K562 (cell line): ENCODE results near the gene ANKRD16. TPM values are rescaled to one million over a fixed set of nuclear protein-coding genes. Genes with fewer than 3 reads are reported as not detected.

Experiments used
- ATAC-seq: fragments of 200-7000 bp; cut with Tn5 transposase; 3 replicates; pipeline ENCODE4 v1.9.1; 2020; ENCODE audit warnings: moderate library complexity
- BruUV-seq: library from RNA; stranded (reverse); fragments of 400-500 nt; replicated peaks from 2 replicates; lab custom pipeline; 2021; lab: Mats Ljungman, UMichigan
- CTCF ChIA-PET: fragments of 300-600 bp; formaldehyde crosslinking; extraction: SDS; loops from one replicate; lab custom pipeline; 2021; ENCODE audit warnings: low intra/inter-chr PET ratio; lab: Yijun Ruan, JAX
- POLR2A ChIA-PET: fragments of 300-600, 350-650 bp; sonication (Branson Sonifier 250); formaldehyde crosslinking; extraction: SDS; loops from one replicate; lab custom pipeline; 2021; ENCODE audit warnings: antibody characterized with exemption, inconsistent platforms; lab: Yijun Ruan, JAX
- DNase-seq, 4 experiments: peaks; one replicate each; pipeline versions ENCODE4 v3.0.0 to v3.0.0-alpha.2; 2011 to 2018; ENCODE audit warnings: low spot score in 3 of 4, mixed read lengths in 3 of 4; ENCODE audit errors: extremely low read depth in 1 of 4
- FAIRE-seq: peaks from 2 replicates; lab custom pipeline; 2011; peaks lifted over from hg19 to GRCh38; lab: Jason Lieb, UNC
- H2AFZ ChIP-seq: 2 replicates; pipeline ENCODE4 v1.6.0; 2011; ENCODE audit warnings: low read depth, low read length, control low read depth, inconsistent platforms
- H3K27ac ChIP-seq: fragments of 200-600 bp; 3 replicates; pipeline ENCODE4 v1.8.0; 2011; ENCODE audit warnings: low read depth, mild to moderate bottlenecking, control low read depth, inconsistent platforms, low read length, moderate library complexity, mixed read lengths; ENCODE audit errors: extremely low read depth
- H3K27me3 ChIP-seq, 2 experiments: fragments of 300-600 bp in 1 of 2; 2 replicates in 1 of 2; 3 replicates in 1 of 2; pipeline versions ENCODE4 v1.6.0 to v1.8.0; 2011; ENCODE audit warnings: inconsistent platforms in 2 of 2, low read length in 2 of 2, mild to moderate bottlenecking in 1 of 2, mixed read lengths in 1 of 2, moderate library complexity in 1 of 2; ENCODE audit not compliant: control insufficient read depth in 2 of 2, insufficient read depth in 2 of 2
- H3K36me3 ChIP-seq: fragments of 300-600 bp; 3 replicates; pipeline ENCODE4 v1.8.0; 2011; ENCODE audit warnings: mild to moderate bottlenecking, low read length, inconsistent platforms; ENCODE audit not compliant: control insufficient read depth, insufficient read depth
- H3K4me1 ChIP-seq, 2 experiments: fragments of 200-600 bp in 1 of 2; replicated peaks in 1 of 2; 2 replicates in 1 of 2; 3 replicates in 1 of 2; pipeline versions ENCODE4 v1.5.1 to v1.8.0; 2011; ENCODE audit warnings: inconsistent platforms in 2 of 2, low read length in 2 of 2, mild to moderate bottlenecking in 1 of 2, mixed read lengths in 1 of 2, moderate library complexity in 1 of 2; ENCODE audit not compliant: control insufficient read depth in 2 of 2, insufficient read depth in 2 of 2
- H3K4me2 ChIP-seq: 2 replicates; pipeline ENCODE4 v1.6.1; 2011; ENCODE audit warnings: low read length, control low read depth, inconsistent platforms, mixed read lengths; ENCODE audit not compliant: insufficient read depth
- H3K4me3 ChIP-seq: fragments of 200-600 bp; sonication (generic), shearing (Covaris generic); 2 replicates; pipeline ENCODE4 v1.5.1; 2016; ENCODE audit warnings: control low read depth, inconsistent platforms
- H3K79me2 ChIP-seq: fragments of 200-600 bp; 3 replicates; pipeline ENCODE4 v1.8.0; 2011; ENCODE audit warnings: low read length, inconsistent platforms; ENCODE audit not compliant: control insufficient read depth, insufficient read depth
- H3K9ac ChIP-seq, 2 experiments: 2 replicates each; pipeline versions ENCODE4 v1.6.0 to v1.6.1; 2011; ENCODE audit warnings: low read depth in 2 of 2, low read length in 2 of 2, control low read depth in 1 of 2, inconsistent platforms in 1 of 2, mild to moderate bottlenecking in 1 of 2, mixed read lengths in 1 of 2; ENCODE audit not compliant: insufficient read depth in 1 of 2
- H3K9me1 ChIP-seq: one replicate; pipeline ENCODE4 v1.6.0; 2011; ENCODE audit warnings: inconsistent platforms, mild to moderate bottlenecking, low read length, moderate library complexity; ENCODE audit not compliant: control insufficient read depth, insufficient read depth
- H3K9me3 ChIP-seq: replicated peaks from 2 replicates; pipeline ENCODE4 v1.5.1; 2011; ENCODE audit warnings: low read depth, low read length, inconsistent platforms; ENCODE audit not compliant: control insufficient read depth, insufficient read depth
- H4K20me1 ChIP-seq: replicated peaks from 2 replicates; pipeline ENCODE4 v1.6.1; 2011; ENCODE audit warnings: low read length, inconsistent platforms, mixed read lengths; ENCODE audit not compliant: control insufficient read depth, insufficient read depth
- CHD2 ChIP-seq: IDR thresholded peaks from 2 replicates; pipeline ENCODE4 v1.6.1; 2011; ENCODE audit warnings: low read depth, low read length
- EP400 ChIP-seq: fragments of 450-650 bp; IDR thresholded peaks from 2 replicates; pipeline ENCODE4 v1.6.1; 2017; ENCODE audit warnings: antibody characterized with exemption, mild to moderate bottlenecking, moderate library complexity
- FOS ChIP-seq: IDR thresholded peaks from 3 replicates; pipeline ENCODE4 v1.6.1; 2011; ENCODE audit not compliant: insufficient read length; ENCODE audit errors: extremely low read depth
- HNRNPK ChIP-seq: fragments of 200-400 bp; formaldehyde crosslinking; IDR thresholded peaks from one replicate; pipeline ENCODE4 v1.6.1; 2018; ENCODE audit warnings: mild to moderate bottlenecking, low read depth, low read length; ENCODE audit not compliant: poor library complexity, severe bottlenecking
- SMAD2 ChIP-seq: fragments of 150-350 bp; IDR thresholded peaks from 2 replicates; pipeline ENCODE4 v1.6.1; 2014; ENCODE audit warnings: low read depth, mild to moderate bottlenecking, low read length
- TCF7L2 ChIP-seq: fragments of 150-350 bp; IDR thresholded peaks from 2 replicates; pipeline ENCODE4 v1.6.1; 2016; ENCODE audit warnings: low read depth, mild to moderate bottlenecking, low read length, moderate library complexity
- ZBED1 ChIP-seq: IDR thresholded peaks from 2 replicates; pipeline ENCODE4 v1.6.1; 2014
- ZNF316 ChIP-seq: fragments of 450-650 bp; IDR thresholded peaks from 2 replicates; pipeline ENCODE4 v1.6.1; 2016
- WGBS: fragments of 100-300 bp; shearing (Covaris generic); methylation state at CpG from one replicate; pipeline ENCODE4 v1.1.6; 2016; ENCODE audit warnings: low coverage, mixed read lengths; ENCODE audit not compliant: insufficient coverage; ENCODE audit errors: missing lambda C conversion rate; 5-methylcytosine and 5-hydroxymethylcytosine counted together
- in situ Hi-C: fragments of 300-500 bp; cut with MboI; formaldehyde crosslinking; loops from 4 replicates; pipeline ENCODE4 v1.15.0; 2018; ENCODE audit warnings: inconsistent platforms, mixed read lengths
- intact Hi-C: fragments of 100-400 bp; cut with micrococcal nuclease; formaldehyde crosslinking; loops from 2 replicates; pipeline ENCODE4 v1.14.2; 2022
- polyA plus RNA-seq, 8 experiments: library from polyadenylated mRNA; depleted of rRNA in 4 of 8; stranded (reverse) in 5 of 8; unstranded in 3 of 8; fragments of >200 nt; fragmentation: Nextera tagmentation in 2 of 8; fragmentation: Illumina TruSeq in 1 of 8; extraction: Ambion mirVana in 2 of 8; extraction: Trizol in 1 of 8; gene quantifications; 2 replicates each; pipeline versions ENCODE4 v1.2.1 to v1.2.3, GENCODE V29; 2011 to 2014; ENCODE audit warnings: inconsistent platforms in 1 of 8, missing spikeins in 1 of 8
- total RNA-seq, 7 experiments: library from RNA; depleted of rRNA in 6 of 7; stranded (reverse); fragments of >200 nt in 6 of 7; fragmentation: Illumina TruSeq in 2 of 7; extraction: Trizol in 2 of 7; gene quantifications; 2 replicates each; pipeline versions ENCODE4 v1.2.1 to v1.2.3, GENCODE V29; 2011 to 2021; ENCODE audit warnings: low replicate concordance in 1 of 7
- TF ChIP-seq, protein P1 (sequence below): sonication (generic); formaldehyde crosslinking; IDR thresholded peaks from 2 replicates; pipeline ENCODE4 v1.8.1; 2023; ENCODE audit warnings: missing genetic modification reagents, mild to moderate bottlenecking, borderline replicate concordance

Gene ANKRD16
- total and polyA plus RNA-seq, 9 of the 15 experiments (the other 6 are each of a cell fraction or from before 2014, with no cell fraction given): 1.5 to 16.0 (median 9.5) TPM

DNA sequence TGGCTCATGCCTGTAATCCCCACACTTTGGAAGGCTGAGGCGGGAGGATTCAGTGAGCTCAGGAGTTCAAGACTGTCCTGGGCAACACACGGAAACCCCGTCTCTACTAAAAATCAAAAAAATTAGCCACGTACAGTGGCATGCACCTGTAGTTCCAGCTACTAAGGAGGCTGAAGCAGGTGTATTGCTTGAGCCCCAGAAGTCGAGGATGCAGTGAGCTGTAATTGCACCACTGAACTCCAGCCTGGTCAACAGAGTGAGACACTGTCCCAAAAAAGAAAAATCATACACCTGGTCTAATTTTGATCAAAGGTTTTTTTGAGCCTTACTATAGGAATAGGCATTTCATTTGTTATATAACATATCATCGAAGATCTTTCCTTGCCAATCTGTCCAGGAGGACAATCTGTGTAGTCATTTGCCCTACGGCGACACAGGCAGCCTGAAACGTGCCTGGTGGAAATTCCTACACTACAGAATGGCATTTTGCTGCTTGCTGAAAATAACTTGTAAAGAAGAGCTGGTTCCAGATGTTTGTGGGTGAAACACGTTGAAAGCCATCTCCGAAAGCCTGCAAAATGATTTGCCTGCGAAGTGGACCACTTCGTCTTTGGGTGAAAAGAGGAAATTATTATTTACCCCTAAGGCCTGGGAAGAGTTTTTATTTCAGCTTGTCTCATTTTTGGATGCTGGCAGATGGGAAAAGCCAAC, 45.2 kb downstream of the ANKRD16 start (continued):
- TF ChIP-seq, protein P1, sequence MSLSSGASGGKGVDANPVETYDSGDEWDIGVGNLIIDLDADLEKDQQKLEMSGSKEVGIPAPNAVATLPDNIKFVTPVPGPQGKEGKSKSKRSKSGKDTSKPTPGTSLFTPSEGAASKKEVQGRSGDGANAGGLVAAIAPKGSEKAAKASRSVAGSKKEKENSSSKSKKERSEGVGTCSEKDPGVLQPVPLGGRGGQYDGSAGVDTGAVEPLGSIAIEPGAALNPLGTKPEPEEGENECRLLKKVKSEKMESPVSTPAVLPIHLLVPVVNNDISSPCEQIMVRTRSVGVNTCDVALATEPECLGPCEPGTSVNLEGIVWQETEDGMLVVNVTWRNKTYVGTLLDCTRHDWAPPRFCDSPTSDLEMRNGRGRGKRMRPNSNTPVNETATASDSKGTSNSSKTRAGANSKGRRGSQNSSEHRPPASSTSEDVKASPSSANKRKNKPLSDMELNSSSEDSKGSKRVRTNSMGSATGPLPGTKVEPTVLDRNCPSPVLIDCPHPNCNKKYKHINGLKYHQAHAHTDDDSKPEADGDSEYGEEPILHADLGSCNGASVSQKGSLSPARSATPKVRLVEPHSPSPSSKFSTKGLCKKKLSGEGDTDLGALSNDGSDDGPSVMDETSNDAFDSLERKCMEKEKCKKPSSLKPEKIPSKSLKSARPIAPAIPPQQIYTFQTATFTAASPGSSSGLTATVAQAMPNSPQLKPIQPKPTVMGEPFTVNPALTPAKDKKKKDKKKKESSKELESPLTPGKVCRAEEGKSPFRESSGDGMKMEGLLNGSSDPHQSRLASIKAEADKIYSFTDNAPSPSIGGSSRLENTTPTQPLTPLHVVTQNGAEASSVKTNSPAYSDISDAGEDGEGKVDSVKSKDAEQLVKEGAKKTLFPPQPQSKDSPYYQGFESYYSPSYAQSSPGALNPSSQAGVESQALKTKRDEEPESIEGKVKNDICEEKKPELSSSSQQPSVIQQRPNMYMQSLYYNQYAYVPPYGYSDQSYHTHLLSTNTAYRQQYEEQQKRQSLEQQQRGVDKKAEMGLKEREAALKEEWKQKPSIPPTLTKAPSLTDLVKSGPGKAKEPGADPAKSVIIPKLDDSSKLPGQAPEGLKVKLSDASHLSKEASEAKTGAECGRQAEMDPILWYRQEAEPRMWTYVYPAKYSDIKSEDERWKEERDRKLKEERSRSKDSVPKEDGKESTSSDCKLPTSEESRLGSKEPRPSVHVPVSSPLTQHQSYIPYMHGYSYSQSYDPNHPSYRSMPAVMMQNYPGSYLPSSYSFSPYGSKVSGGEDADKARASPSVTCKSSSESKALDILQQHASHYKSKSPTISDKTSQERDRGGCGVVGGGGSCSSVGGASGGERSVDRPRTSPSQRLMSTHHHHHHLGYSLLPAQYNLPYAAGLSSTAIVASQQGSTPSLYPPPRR (CRISPR knock-in tag): no peak
- TF ChIP-seq ZNF316: no peak

DNA sequence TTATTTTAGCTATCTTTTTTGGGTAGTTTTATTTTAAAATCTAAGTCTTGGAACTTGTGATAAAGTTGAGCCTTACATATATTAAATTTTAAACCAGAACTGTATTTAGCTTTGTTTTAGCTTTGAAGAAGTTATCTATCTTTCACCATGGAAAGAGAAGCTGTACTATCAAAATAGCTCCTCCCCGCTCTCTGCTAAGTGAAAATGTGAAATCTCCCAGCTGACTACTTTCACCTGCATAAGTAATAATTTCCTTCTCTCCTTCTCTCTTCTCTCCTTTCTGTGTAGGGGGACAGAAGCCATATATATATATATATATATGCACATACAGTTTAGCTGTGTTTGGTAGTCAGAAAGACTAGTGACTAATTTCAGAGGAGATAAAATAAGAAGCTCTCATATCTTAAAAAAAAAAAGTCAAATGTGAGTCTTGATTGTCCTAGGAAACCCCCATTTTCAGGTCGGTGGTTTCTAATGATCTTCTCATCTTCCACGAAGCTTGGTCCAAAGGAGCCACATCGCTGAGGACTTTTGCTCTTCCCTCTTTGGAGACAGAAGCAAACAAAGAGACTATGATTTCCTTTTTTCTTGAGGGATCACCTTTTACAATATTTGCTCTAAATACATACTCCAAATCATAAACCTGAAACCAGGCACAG, 45.9 kb downstream of the ANKRD16 start:
- intact Hi-C loops: no loop called here
- H3K27ac ChIP-seq: no peak overlapping the region
- ATAC-seq: no peak

More for the DNA sequence above, 45.9 kb downstream of the ANKRD16 start:
- DNase-seq: no peak
- Histone ChIP-seq H3K4me1 (peaks cover 5 to 9% of the 10 kb centered on the region in 2 experiments), H2AFZ (peak overlapping the region; percentile 61), H3K4me3 (no peak overlapping the region), H3K9me1 (no peaks in the 10 kb centered on the region), H3K36me3 (no peaks in the 10 kb centered on the region), H4K20me1 (no peaks in the 10 kb centered on the region), H3K4me2 (no peak overlapping the region), H3K9ac (no peak overlapping the region)
- 41% methylated on average over 4 of the region's 4 CpGs for WGBS
- in situ Hi-C loops: no loop called here
- CTCF ChIA-PET: no interaction called here
- TF ChIP-seq CHD2 (no peak), FOS (no peak), EP400 (no peak), ZBED1 (no peak), SMAD2 (no peak), HNRNPK (no peak), TCF7L2 (no peak)
- TF ChIP-seq, all 486 proteins: peak for 0
- BruUV-seq: no TSS peak
- POLR2A ChIA-PET: interaction anchor here (0.6 to 2.8 kb wide), 4 partner anchors 11 to 184 kb away, joined by 3 to 19 read pairs (median 4); partner anchors contain the start of gene GDI2
- no peak for FAIRE-seq
- Histone ChIP-seq H3K27me3 (no peaks in the 10 kb centered on the region), H3K79me2 (no peaks in the 10 kb centered on the region), H3K9me3 (no peaks in the 10 kb centered on the region)
